ENCODE results near the gene ZNF48. TPM values are rescaled to one million over a fixed set of nuclear protein-coding genes. Genes with fewer than 3 reads are reported as not detected.

Gene ZNF48
- total RNA-seq, 1 donor from 2014 or later, result 40.4 TPM

GRCh38 chr16:30418350-30419181 lies 23.3 kb downstream of the ZNF48 start:
- Mint-ChIP-seq H3K4me1 (ENCODE audit: unreplicated experiment) (peaks cover 7% of the 10 kb centered on the region), H3K9me3 (ENCODE audit: unreplicated experiment) (no peaks in the 10 kb centered on the region), H3K4me3 (ENCODE audit: unreplicated experiment) (peak overlapping the region; percentile 37), H3K36me3 (ENCODE audit: low read depth, unreplicated experiment) (peaks cover 34% of the 10 kb centered on the region), H3K27me3 (ENCODE audit: unreplicated experiment) (peaks cover 5% of the 10 kb centered on the region), H3K27ac (ENCODE audit: unreplicated experiment) (no peak overlapping the region)
- TF ChIP-seq CTCF (IDR thresholded peaks at IDR 0.05; ENCODE audit: unreplicated experiment), result no peak
- DNase-seq (ENCODE audit: low spot score), result no peak

DNA sequence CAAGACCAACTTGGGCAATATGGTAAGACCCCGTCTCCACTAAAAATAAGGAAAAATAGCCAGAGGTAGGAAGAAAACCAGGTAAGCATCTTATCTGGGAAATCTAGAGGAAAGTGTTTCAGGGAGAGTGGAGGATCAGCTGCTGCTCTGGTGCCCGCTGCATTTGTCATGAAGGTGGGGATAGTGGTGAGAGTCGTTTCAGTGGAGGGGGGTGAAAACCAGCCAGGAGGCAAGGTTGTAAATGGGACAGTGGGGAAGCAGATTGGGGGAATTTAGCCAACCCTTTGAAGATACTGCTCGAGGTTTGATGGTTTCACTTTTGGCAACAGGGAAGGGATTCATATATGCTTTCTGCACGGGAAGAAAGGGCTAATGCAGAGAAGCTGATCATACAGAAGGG lies 25.8 kb downstream of the ZNF48 start:
- peaks cover 14% of the 10 kb centered on the region for H3K4me1 Mint-ChIP-seq (ENCODE audit: unreplicated experiment)
- no peaks in the 10 kb centered on the region for H3K9me3 Mint-ChIP-seq (ENCODE audit: unreplicated experiment)
- H3K4me3 Mint-ChIP-seq (ENCODE audit: unreplicated experiment), result no peak overlapping the region
- no peak for DNase-seq (ENCODE audit: low spot score)
- H3K27me3 Mint-ChIP-seq (ENCODE audit: unreplicated experiment), result peaks cover 4% of the 10 kb centered on the region
- TF ChIP-seq CTCF (IDR thresholded peaks at IDR 0.05; ENCODE audit: unreplicated experiment), result no peak
- no peak overlapping the region for H3K27ac Mint-ChIP-seq (ENCODE audit: unreplicated experiment)
- peaks cover 34% of the 10 kb centered on the region for H3K36me3 Mint-ChIP-seq (ENCODE audit: low read depth, unreplicated experiment)

- TF ChIP-seq CTCF (IDR thresholded peaks at IDR 0.05; ENCODE audit: unreplicated experiment), result no peak
- H3K27me3 Mint-ChIP-seq (ENCODE audit: unreplicated experiment), result peaks cover 5% of the 10 kb centered on the region
- H3K27ac Mint-ChIP-seq (ENCODE audit: unreplicated experiment), result peak overlapping the region; percentile 27
- H3K4me3 Mint-ChIP-seq (ENCODE audit: unreplicated experiment), result no peak overlapping the region
- peaks cover 23% of the 10 kb centered on the region for H3K4me1 Mint-ChIP-seq (ENCODE audit: unreplicated experiment)
- DNase-seq (ENCODE audit: low spot score), result no peak
- H3K9me3 Mint-ChIP-seq (ENCODE audit: unreplicated experiment), result no peaks in the 10 kb centered on the region
- H3K36me3 Mint-ChIP-seq (ENCODE audit: low read depth, unreplicated experiment), result peaks cover 16% of the 10 kb centered on the region
Measured at GRCh38 chr16:30428055-30428454, 32.8 kb downstream of the ZNF48 start.

DNA sequence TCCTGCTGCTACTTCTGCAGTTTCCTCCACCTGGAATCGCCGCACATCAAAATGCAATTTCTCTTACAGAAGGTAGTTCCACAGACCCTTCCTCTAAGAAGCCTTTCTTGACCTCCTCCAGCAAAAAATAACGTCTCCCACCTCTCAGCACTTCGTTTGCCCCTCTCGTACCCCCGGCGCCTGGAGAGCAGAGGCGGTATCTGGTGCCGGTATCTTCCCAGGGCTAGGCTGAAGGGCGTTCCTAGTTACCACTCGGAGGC lies 34.1 kb downstream of the ZNF48 start:
- DNase-seq (ENCODE audit: low spot score), result no peak
- H3K9me3 Mint-ChIP-seq (ENCODE audit: unreplicated experiment), result no peaks in the 10 kb centered on the region
- peaks cover 6% of the 10 kb centered on the region for H3K27me3 Mint-ChIP-seq (ENCODE audit: unreplicated experiment)
- no peak overlapping the region for H3K27ac Mint-ChIP-seq (ENCODE audit: unreplicated experiment)
- TF ChIP-seq CTCF (IDR thresholded peaks at IDR 0.05; ENCODE audit: unreplicated experiment), result no peak
- H3K4me3 Mint-ChIP-seq (ENCODE audit: unreplicated experiment), result no peak overlapping the region
- peaks cover 23% of the 10 kb centered on the region for H3K4me1 Mint-ChIP-seq (ENCODE audit: unreplicated experiment)
- H3K36me3 Mint-ChIP-seq (ENCODE audit: low read depth, unreplicated experiment), result peaks cover 12% of the 10 kb centered on the region

GRCh38 chr16:30429678-30430427 lies 34.6 kb downstream of the ZNF48 start, which contains the start of gene DCTPP1:
TSS of gene DCTPP1 (minus strand) at chr16:30430030. CDS start at chr16:30429980, 50 bp downstream.
- no peak within 1 kb of the TSS for H3K4me3 Mint-ChIP-seq (ENCODE audit: unreplicated experiment)
- H3K27me3 Mint-ChIP-seq (ENCODE audit: unreplicated experiment), result peaks cover 10% of the 10 kb centered on the region
- peak; percentile 84 for DNase-seq (ENCODE audit: low spot score)
- no peaks in the 10 kb centered on the region for H3K9me3 Mint-ChIP-seq (ENCODE audit: unreplicated experiment)
- no peak within 1 kb of the TSS for H3K27ac Mint-ChIP-seq (ENCODE audit: unreplicated experiment)
- peak; percentile 84 for TF ChIP-seq CTCF (IDR thresholded peaks at IDR 0.05; ENCODE audit: unreplicated experiment)
- peaks cover 12% of the 10 kb centered on the region for H3K36me3 Mint-ChIP-seq (ENCODE audit: low read depth, unreplicated experiment)
- H3K4me1 Mint-ChIP-seq (ENCODE audit: unreplicated experiment), result peaks cover 23% of the 10 kb centered on the region
